ENCODE data around the gene SCGB1C2. TPM values are rescaled to one million over a fixed set of nuclear protein-coding genes. Genes with fewer than 3 reads are reported as not detected.

The SCGB1C2 gene
- total and polyA plus RNA-seq, 2 experiments from 2014 or later, result not detected

- H3K4me2 ChIP-seq (ENCODE audit: unreplicated experiment), result no peak overlapping the region
- no peaks in the 10 kb centered on the region for H3F3A ChIP-seq (ENCODE audit: insufficient read depth)
- peak overlapping the region; percentile 37; the same call in 1 of the 2 replicates for H3K4me3 ChIP-seq
- no peak overlapping the region for H3K27ac ChIP-seq
- H3K79me2 ChIP-seq (ENCODE audit: insufficient read depth), result no peaks in the 10 kb centered on the region
- H3K4me1 ChIP-seq (ENCODE audit: insufficient read depth), result no peaks in the 10 kb centered on the region
- no peaks in the 10 kb centered on the region for H3K9me2 ChIP-seq (ENCODE audit: insufficient read depth)
- H3K9ac ChIP-seq, result no peak overlapping the region
- no peak overlapping the region for H2AFZ ChIP-seq
- 74 to 79% methylated on average over 15 to 18 of the region's 18 CpGs for WGBS, 2 experiments (ENCODE audit: low coverage in 1 of 2, low lambda C conversion rate in 2 of 2, missing lambda C conversion rate in 2 of 2)
- H3K9me3 ChIP-seq (ENCODE audit: low read depth), result no peaks in the 10 kb centered on the region
- peaks cover 63% of the 10 kb centered on the region for H3K27me3 ChIP-seq (replicated peaks; ENCODE audit: insufficient read depth)
- TF ChIP-seq EZH2 (IDR thresholded peaks at IDR 0.05; ENCODE audit: insufficient read depth, poor library complexity, severe bottlenecking), result no peak
- no peak for TF ChIP-seq EZH2phosphoT487 (IDR thresholded peaks at IDR 0.05; ENCODE audit: insufficient read depth, low read depth)
- H4K20me1 ChIP-seq (ENCODE audit: insufficient read depth), result no peaks in the 10 kb centered on the region
- H3K36me3 ChIP-seq (ENCODE audit: low read depth), result no peaks in the 10 kb centered on the region
- no peak for DNase-seq
- in situ Hi-C loops (cut with MboI), result no loop called here
Measured at GRCh38 chr17:182050-182751, 44.8 kb downstream of the SCGB1C2 start.

GRCh38 chr17:183021-183420 lies 45.7 kb downstream of the SCGB1C2 start:
- in situ Hi-C loops (cut with MboI), result no loop called here
- TF ChIP-seq EZH2 (IDR thresholded peaks at IDR 0.05; ENCODE audit: insufficient read depth, poor library complexity, severe bottlenecking), result no peak
- TF ChIP-seq EZH2phosphoT487 (IDR thresholded peaks at IDR 0.05; ENCODE audit: insufficient read depth, low read depth), result no peak

GRCh38 chr17:185445-186138 lies 48.2 kb downstream of the SCGB1C2 start:
- Histone ChIP-seq H3K9me3 (ENCODE audit: low read depth) (no peaks in the 10 kb centered on the region), H3K27me3 (replicated peaks; ENCODE audit: insufficient read depth) (peaks cover 42% of the 10 kb centered on the region), H3K79me2 (ENCODE audit: insufficient read depth) (no peaks in the 10 kb centered on the region), H3K4me3 (no peak overlapping the region), H3K4me2 (ENCODE audit: unreplicated experiment) (no peak overlapping the region), H4K20me1 (ENCODE audit: insufficient read depth) (no peaks in the 10 kb centered on the region), H3K4me1 (ENCODE audit: insufficient read depth) (no peaks in the 10 kb centered on the region), H3K27ac (no peak overlapping the region), H3F3A (ENCODE audit: insufficient read depth) (no peaks in the 10 kb centered on the region), H3K9me2 (ENCODE audit: insufficient read depth) (no peaks in the 10 kb centered on the region), H3K36me3 (ENCODE audit: low read depth) (no peaks in the 10 kb centered on the region), H3K9ac (no peak overlapping the region), H2AFZ (no peak overlapping the region)
- 49 to 51% methylated on average over 14 of the region's 14 CpGs for WGBS, 2 experiments (ENCODE audit: low coverage in 1 of 2, low lambda C conversion rate in 2 of 2, missing lambda C conversion rate in 2 of 2)
- in situ Hi-C loops (cut with MboI), result no loop called here
- no peak for TF ChIP-seq EZH2 (IDR thresholded peaks at IDR 0.05; ENCODE audit: insufficient read depth, poor library complexity, severe bottlenecking)
- TF ChIP-seq EZH2phosphoT487 (IDR thresholded peaks at IDR 0.05; ENCODE audit: insufficient read depth, low read depth), result no peak
- no peak for DNase-seq

More at GRCh38 chr17:183021-183420, 45.7 kb downstream of the SCGB1C2 start:
- Histone ChIP-seq H3K27me3 (replicated peaks; ENCODE audit: insufficient read depth) (peaks cover 55% of the 10 kb centered on the region), H3K36me3 (ENCODE audit: low read depth) (no peaks in the 10 kb centered on the region), H2AFZ (no peak overlapping the region), H3K9me3 (ENCODE audit: low read depth) (no peaks in the 10 kb centered on the region), H3K27ac (no peak overlapping the region), H3F3A (ENCODE audit: insufficient read depth) (no peaks in the 10 kb centered on the region), H3K79me2 (ENCODE audit: insufficient read depth) (no peaks in the 10 kb centered on the region), H3K4me1 (ENCODE audit: insufficient read depth) (no peaks in the 10 kb centered on the region), H3K9ac (no peak overlapping the region), H3K4me2 (ENCODE audit: unreplicated experiment) (no peak overlapping the region), H4K20me1 (ENCODE audit: insufficient read depth) (no peaks in the 10 kb centered on the region), H3K4me3 (no peak overlapping the region), H3K9me2 (ENCODE audit: insufficient read depth) (no peaks in the 10 kb centered on the region)
- DNase-seq, result no peak
- 92 to 93% methylated on average over 8 of the region's 8 CpGs for WGBS, 2 experiments (ENCODE audit: low coverage in 1 of 2, low lambda C conversion rate in 2 of 2, missing lambda C conversion rate in 2 of 2)

GRCh38 chr17:187130-187529 lies 49.8 kb downstream of the SCGB1C2 start:
- H4K20me1 ChIP-seq (ENCODE audit: insufficient read depth), result no peaks in the 10 kb centered on the region
- no peak overlapping the region for H3K9ac ChIP-seq
- H3K27me3 ChIP-seq (replicated peaks; ENCODE audit: insufficient read depth), result peaks cover 33% of the 10 kb centered on the region
- no peak overlapping the region for H3K4me3 ChIP-seq
- 45 to 49% methylated on average over 2 of the region's 2 CpGs for WGBS, 2 experiments (ENCODE audit: low coverage in 1 of 2, low lambda C conversion rate in 2 of 2, missing lambda C conversion rate in 2 of 2)
- H3K9me3 ChIP-seq (ENCODE audit: low read depth), result no peaks in the 10 kb centered on the region
- TF ChIP-seq EZH2phosphoT487 (IDR thresholded peaks at IDR 0.05; ENCODE audit: insufficient read depth, low read depth) (no peak), EZH2 (IDR thresholded peaks at IDR 0.05; ENCODE audit: insufficient read depth, poor library complexity, severe bottlenecking) (no peak)
- in situ Hi-C loops (cut with MboI), result no loop called here
- no peaks in the 10 kb centered on the region for H3K36me3 ChIP-seq (ENCODE audit: low read depth)
- no peak overlapping the region for H3K27ac ChIP-seq
- no peak overlapping the region for H3K4me2 ChIP-seq (ENCODE audit: unreplicated experiment)
- no peaks in the 10 kb centered on the region for H3K4me1 ChIP-seq (ENCODE audit: insufficient read depth)
- H3K79me2 ChIP-seq (ENCODE audit: insufficient read depth), result no peaks in the 10 kb centered on the region
- no peak overlapping the region for H2AFZ ChIP-seq
- no peak for DNase-seq
- H3F3A ChIP-seq (ENCODE audit: insufficient read depth), result no peaks in the 10 kb centered on the region
- H3K9me2 ChIP-seq (ENCODE audit: insufficient read depth), result no peaks in the 10 kb centered on the region

Small RNA genes within 50 kb of the gene (small RNA-seq; reads per million reads assigned to genes)
- gene RF00026 (ENCODE audit: low read depth, low replicate concordance), result not detected

Other genes starting within 250 kb of the SCGB1C2 start
- gene DOC2B, start 44.1 kb downstream of the SCGB1C2 start, total RNA-seq (2014; rRNA removed; shearing (Covaris generic)), result not detected in 2 replicates
- gene DOC2B, start 44.1 kb downstream of the SCGB1C2 start, polyA plus RNA-seq (2016; fragmentation: Nextera tagmentation; extraction: Ambion mirVana), result 0.03 TPM in 1 of 2 replicates, not detected in the other
- 2.7 and 13.4 TPM in 2 replicates for gene RPH3AL, start 215.2 kb downstream of the SCGB1C2 start, total RNA-seq (2014; rRNA removed; shearing (Covaris generic))
- gene RPH3AL, start 215.2 kb downstream of the SCGB1C2 start, polyA plus RNA-seq (2016; fragmentation: Nextera tagmentation; extraction: Ambion mirVana), result 5.2 and 5.4 TPM in 2 replicates

Data from GM23248 (cell line).